NCI-H1694 treated with DMSO at 0.1 percent for 48 hours (cell line): Measurements from ENCODE around the gene TTLL11.

Source experiments
- DNase-seq: peaks from one replicate; lab custom pipeline; 2025; lab: John Stamatoyannopoulos, UW

The TTLL11 gene

DNA sequence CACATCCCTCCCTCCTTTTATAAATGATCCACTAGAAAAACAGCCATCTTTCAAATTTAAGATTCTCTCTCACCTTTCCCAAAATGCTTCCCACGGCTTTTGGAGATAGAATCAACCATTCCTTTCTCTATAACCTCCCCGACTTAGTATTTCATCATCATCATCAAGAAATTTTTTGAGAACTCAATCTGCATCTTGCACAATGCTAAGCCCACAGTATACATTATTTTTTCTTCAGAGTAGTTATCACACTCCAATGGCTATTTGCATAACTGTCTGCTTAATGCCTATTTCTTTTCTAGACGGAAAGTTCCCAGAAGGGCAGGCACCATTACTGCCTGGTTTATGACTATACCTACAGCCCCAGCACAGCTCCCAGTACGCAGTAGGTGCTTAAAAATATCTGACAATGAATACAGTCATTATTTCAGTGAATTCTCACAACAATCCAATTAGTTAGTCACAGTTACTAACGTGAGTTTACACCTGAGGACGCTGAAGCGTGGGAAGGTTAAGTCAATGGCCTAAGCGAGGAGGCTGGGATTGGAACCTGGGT lies 212.7 kb downstream of the TTLL11 start:
- DNase-seq = no peak

DNA sequence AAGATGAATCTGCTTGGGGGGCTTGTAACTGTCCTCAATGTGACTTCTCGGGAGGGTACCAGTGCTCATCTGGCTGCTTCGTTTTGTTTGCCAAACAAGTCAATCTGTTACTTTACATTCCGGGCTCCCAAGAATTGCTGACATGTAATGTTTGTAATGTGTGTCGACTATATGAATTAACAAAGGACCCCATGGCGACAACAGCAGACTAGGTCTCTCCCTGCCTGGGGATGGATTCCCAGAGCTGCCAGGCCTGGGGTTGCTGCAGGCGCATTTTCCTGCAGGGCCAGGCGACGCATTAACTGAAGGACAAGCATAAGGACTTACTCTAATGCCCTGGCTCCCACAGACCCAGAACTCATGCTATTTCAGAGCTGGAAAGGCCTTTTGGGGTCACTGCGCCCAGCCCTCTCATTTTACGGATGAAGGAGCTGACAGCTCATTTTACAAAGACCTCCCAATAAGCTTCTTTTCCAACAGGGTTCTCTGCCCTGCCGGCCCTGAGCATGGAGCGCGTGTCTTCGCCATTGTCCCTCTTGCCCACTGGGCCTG lies 214.8 kb downstream of the TTLL11 start:
- peak; percentile 27 for DNase-seq

DNA sequence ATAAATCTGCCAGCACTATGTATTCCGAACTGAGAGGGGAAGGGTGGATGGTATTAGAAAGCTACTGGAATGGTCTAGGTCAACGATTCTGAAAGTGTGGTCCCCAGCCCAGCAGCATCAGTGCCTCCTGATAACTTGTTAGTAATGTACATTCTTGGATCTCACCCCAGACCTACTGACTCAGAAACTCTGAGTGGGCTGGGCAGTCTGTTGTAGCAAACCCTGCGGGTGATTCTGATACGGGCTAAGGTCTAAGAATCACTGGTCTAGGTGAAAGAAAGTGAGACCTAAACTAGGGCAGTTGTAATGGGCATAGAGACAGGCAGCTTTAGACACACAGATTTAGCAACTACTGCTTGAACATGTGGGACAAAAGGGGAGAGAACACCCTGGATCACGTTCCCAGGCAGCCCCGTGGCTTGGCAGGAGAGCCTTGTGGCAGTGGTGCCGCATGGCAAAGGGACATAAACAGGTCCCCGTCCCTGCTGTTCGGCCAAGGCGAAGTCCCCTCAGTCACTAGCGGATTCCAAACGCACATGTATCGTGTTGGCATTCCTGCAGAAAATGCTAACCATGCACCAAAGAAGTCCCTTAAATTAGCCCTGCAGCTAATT lies 216.3 kb downstream of the TTLL11 start:
- no peak for DNase-seq

DNA sequence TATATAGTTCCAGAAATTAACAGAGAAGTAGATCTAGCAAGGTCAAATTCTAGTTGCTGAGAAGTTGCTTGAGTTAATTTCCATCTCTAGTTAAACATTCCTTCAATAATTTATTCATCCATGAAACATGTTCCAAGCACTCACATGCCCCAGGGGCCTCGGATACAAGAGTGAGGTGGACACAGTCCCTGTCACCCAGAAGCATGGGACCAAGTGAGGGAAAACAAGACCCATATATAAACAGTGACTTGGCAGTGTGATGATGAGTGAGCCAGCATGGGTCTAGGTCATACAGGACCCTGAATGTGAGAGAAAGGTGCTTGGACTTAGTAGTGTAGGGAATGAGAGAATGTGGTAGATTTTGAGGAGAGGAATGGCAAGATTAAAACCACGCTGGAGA lies 216.9 kb downstream of the TTLL11 start:
- no peak for DNase-seq

DNA sequence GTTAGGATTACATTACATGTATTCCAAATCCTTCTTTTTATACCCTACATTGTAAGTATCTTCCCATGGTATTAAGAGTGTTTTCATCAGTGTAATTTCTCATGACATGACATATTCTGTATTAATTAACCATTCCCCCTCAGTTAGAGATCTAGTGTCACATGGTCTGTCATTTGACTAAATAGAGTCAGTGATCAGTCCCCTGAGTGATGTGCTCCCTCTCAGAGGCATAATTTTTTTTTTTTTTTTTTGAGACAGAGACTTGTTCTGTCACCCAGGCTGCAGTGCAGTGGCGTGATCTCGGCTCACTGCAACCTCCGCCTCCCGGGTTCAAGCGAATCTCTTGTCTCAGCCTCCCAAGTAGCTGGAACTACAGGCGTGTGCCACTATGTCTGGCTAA lies 218.6 kb downstream of the TTLL11 start:
- DNase-seq = no peak

DNA sequence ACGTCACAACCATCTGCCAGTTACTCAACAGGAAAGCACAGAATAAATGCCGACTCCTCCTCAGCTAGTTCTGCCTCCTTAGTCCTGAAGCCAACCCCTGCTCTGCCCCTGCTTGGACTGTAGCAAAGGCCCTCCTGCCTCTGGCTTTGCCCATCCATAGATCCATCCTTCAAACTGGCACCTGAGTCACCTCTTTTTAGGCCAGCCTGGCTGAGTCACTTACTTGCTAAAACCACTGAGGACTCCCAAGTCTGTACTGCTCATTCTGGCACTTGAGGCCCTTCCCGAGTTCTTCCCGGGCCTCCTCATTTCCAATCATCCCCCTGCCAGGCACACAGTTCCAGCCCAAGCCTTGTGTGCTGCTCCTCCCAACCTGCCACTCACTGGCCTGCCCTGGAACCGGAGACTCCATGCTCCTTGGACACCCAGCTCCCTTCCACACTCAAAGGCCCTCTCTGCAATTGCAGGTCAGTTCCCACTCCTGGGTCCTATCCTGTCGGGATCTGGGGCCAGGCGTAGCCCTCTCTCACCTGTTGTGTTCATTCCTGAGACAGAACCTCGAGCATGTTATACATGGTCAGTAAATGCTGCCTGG lies 221.6 kb downstream of the TTLL11 start:
- DNase-seq = no peak

DNA sequence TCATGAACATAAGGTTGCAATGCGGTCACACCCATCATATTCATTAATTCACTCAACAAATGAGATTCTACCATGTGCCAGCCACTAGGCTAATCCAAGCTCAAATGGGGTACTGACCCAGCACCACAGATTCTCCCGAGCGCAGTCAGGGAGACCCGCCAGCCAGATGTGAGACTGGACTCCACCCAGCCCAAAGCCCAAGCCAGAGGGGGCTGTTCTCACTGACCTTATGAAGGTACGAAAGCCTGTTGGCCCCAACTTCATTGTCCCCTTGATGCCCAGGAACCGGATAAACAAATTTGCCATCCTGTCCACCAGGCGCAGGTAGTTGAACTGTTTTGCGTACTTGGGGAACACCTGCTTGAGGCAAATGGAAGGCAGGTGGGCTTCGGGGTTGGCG lies 222.8 kb downstream of the TTLL11 start:
- DNase-seq = no peak

DNA sequence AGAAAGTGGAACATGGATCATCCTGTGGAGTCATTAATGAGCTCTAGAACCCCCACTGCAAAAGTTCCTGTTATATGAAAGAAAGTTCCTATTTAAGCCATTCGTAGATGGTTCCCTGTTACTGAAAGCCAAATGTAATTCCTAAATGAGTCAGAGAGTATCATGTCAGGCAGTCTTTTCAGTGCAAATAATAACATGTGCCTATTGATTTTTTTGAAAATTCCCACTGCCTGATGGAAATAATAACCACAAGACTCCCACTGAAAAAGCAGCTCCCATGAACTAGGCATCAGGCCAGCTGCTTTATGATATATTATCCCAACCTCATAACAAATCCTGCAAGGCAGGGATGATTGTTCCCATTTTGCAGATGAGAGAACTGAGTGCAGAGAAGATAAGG lies 224.5 kb downstream of the TTLL11 start:
- no peak for DNase-seq

DNA sequence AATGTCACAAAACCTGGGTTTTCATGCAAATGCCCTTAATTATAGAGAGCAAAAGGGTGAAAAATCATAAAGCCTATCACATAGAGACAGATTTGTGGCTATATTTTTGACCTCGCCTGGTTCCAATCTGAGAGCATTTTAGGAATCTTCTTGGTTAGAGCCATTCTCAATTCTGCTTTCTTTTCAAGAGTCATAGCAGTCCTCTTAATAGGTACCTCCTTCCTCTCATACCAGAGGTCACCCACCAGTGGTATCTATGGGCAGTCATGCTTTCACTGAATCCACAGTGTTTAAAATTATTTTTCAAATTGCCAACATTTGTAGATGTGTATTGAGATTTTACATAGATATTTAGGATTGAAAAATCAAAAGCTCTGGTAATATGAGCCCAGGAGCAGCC lies 226.2 kb downstream of the TTLL11 start:
- DNase-seq = no peak

DNA sequence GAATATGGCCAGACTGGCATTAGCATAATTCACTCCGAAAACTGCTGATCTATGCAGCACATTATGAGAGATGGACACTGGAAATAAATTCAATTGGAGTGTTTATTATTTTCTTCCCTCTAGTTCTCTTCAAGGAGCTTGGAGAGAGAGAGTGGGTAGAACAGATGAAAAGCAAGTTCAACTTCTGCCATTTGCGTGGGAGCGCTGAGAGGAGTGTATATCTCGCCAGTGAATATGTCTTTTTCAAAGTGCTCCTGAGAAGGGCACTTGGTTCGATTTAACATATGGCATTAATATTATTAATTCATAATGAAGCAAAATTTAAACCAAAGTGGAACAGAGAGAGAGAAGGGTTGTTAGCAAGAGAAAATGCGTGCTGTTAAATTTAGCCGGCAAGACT lies 227.2 kb downstream of the TTLL11 start:
- DNase-seq = no peak

DNA sequence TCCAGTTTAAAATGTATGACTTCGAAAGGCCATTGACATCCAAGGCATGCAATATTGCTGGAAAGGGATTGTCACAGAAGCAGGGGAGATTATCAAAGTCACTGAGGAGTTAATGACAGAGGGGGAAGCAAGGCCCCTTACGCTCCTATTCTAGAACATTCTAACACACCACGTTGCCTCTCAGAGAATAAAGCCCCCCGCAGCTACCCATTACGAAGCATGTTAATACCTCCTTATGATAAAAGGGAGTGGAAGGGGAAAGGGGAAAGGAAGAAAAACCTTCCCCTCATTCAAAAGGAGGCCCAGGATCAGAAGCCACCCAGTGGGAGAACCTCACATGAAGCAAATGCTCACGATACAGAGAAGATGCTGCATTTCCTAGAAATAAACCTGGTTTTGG lies 228.0 kb downstream of the TTLL11 start:
- no peak for DNase-seq

DNA sequence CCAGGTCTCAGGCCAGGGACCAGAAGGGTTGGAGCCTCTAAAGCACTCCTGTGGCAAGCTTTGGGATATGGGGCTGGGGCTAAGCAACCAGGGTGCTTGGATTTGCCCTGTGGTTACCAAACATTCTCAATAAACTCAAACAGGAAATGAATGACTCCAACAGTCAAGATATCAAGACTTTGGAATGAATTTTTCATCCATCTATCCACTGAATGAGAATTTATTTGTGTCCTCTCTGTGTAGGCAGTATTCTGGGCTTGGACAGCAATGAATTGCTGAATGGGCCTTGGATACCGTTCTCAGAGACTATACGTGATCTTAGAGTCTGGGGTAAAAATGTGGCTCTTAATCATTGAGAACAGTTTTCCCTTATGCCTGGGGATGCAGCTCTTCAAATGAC lies 229.2 kb downstream of the TTLL11 start:
- DNase-seq = no peak

DNA sequence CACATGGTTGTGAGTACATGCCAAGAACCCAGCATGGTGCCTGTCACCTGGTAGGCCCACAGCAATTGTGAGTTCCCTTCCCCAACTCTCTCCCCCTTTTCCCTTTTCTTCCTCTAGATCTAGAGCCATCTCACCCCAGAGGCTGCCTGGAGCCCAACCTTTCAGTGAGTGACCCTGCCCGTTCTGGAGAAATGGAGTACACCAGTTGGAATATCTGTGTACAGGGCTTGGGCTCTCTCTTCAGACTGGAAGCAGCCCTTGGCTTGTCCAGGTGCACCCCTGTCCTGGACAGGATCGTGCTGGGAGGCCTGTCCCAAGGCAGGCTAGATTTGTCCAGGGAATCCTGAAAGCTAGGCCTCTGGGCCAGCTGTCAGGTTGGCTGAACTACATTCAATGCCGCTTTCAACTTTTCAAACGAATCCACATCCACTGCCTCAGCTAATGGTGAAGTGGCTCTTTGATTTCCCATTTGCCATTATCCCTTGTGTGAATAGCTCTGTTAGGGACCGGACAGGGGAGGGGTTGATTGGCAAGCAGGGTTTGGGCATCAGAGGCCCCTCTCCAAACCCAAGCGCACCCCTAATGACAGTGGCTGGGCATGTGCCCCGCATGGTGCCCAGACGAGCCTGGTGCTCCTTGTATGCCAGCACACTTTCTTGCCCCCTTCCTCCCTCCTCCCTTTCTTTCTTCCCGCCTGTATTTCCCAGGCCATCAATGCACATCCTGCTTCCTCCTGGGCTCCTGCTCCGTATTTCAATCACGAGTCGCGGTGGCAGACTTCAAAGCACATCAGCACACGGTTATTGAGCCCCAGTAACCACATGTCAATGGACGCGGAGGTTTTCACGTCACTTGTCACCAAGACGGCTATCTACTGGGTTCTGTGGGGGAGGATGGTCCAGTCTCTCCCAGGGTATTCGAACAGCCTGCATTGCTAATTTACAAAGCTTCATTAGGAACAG lies 230.5 kb downstream of the TTLL11 start:
- no peak for DNase-seq

DNA sequence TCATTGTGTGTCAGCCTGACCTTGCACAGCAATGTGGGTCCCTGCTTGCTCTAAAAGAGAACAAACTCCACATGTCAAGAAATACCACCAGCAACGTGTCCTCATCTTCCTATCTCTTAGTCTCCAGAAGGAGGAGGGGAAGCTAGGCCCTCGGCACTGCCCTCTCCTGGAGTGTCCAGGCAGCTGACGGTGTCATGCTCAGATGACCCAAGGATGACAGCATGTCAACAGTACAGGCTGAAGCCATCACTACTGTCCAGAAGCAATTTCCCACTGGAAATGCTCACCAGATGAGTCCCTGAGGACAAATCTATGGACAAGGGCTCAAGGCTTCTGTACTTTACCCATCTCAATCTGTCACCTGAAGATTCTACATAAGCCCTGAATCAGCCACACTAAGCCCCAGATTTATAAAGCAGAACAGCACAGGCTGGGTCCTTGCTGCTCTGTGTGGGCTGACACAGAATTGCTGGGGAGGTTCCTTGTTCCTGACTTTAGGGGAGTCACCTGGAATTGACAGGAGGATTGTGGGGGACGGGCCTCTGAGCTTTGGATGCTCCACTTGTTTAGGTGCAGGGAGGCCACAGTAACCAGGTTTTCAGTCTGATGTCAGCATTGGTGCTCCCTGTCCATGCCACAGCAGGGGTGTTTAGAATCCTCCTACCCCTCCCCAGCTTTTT lies 231.5 kb downstream of the TTLL11 start:
- DNase-seq = no peak

DNA sequence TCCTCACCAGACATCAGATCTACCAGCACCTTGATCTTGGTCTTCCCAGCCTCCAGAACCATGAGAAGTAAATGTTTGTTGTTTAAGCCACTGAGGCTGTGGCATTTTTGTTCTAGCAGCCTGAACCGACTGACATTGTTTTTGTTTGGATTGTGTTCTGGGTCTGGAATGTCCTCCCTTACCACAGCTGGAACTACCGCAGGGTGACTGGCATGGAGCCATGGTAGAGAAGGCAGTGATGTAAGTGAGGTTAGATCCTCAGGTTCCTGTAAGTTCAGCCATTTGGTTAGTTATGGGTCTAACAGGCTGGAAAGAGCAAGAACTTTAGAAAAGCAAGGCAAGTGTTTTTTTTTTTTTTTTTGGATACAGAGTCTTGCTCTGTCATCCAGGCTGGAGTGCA lies 232.4 kb downstream of the TTLL11 start:
- no peak for DNase-seq

DNA sequence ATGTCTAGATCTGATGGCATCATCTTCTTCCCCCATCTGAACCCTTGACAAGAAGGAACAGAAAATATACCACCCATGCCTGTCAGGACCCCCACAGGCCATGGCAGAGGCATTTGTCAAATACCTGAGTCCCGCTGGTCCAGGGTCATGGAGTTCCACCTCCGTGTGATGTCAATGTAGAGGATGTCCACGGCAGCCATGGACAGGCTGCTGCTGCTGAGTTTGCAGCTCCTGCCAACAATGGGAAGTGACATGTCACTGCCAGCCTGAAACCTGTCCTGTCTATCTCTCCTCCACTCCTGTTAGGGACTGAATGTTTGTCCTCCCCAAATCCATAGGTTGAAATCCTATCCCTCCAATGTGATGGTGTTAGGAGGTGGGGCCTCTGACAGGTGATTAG lies 232.9 kb downstream of the TTLL11 start:
- no peak for DNase-seq

DNA sequence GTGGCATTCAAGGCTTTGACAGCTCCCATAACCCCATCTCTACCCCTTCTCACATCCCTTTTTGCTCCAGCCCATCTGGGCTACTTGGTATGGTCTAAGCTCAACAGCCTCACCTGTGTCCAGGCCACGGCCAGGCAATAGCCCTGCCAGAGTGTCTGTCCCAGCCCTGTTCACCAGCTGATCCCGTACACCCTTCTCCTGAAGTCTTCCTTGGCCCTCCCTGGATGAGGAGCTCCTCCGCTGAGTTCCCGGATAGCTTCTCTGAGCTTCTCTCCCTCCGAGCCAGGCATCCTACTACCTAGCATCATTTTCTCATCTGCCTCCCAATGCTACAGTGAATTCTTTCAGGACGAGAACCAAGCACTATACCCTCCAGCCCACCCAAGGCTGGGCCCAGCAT lies 233.5 kb downstream of the TTLL11 start:
- DNase-seq = no peak

DNA sequence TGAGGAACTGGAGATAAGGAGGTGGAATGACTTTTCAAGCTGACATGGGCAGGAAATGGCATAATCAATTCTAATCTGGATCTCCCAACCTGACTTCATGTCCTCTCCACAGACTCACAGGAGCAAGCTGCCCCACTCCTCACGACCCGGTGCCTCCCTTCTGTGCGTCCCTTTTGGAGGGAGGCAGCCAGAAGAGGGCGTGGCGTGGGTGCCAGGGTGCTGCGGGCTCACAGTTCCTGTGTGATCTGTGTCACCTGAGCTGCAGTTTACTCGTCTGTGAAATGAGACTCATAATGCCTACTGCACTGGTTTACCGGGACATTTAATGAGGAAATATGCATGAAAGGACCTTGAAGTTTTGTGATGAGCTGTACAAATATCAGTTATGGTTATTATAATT lies 234.3 kb downstream of the TTLL11 start:
- DNase-seq = no peak

DNA sequence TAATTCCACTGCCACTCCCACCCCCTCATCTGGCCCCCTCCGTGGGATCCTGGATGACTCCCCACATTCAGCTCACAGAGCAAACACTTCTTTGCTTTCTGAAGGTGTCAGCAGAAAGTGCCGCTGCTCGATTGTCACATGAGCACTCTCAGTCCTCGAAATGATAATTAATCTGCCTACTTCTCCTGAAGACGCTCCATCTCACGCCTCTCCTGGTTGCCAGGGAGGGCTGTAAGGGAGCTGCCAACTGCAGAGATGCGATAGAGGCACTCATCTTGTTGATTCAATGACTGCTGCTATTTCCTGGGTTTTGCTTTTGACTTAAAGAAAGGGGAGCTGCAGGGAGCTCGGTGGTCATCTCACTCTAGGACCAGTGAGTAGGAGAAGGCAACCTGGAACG lies 235.2 kb downstream of the TTLL11 start:
- no peak for DNase-seq

DNA sequence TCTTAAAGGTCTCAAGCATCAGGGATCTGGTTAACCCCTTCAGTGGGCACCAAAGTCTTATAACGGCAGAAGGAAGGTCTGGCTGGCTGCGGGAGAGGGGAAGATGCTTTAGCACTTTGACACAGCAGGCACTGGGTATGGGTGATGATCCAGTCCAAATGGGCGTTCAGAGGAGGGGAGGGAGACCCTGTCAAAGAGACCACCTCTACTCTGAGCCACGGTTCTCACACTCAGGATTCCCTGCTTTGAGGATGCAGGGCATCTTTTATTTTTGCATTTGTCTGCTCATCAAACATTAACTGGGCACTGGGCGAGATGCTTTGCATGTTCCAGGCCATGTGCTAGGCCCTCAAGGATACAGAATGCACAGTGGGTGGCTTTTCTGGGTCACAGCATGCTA lies 237.6 kb downstream of the TTLL11 start:
- DNase-seq = no peak

DNA sequence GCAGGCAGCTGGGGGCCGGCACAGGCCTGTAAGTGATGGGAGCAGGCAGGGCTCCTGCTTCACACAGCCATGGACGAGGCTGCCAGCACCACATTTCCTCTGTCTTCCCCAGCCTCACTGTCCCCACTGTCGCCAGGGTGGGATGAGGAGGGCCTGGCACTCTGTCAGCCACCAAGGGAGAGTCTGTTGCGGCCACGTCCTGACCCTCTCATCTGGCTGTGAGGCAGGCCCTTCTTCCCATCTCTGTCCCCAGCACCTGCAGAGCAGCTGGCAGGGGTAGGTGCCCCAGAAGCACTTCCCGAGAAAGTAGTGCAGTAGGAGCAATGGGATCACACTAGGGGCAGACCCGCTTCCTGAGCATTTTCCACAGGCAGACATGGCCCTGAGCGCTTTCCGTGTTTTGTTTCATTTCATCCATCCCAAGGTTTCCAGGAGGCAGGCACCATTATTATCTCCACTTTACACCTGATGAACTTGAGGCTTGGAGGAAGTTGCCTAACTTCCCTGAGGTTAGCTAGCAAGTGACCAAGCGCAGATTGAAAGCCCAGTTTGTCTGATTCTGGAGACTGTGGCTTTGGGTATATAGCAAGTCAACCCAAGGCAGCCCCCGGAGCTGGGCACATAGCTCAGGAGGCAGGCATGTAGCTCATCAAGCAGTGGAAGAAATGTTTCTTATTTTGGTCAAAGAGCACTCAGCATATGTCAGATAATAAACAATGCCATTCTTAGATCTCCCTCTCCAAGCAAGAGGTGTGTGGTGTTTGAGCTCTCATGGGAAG lies 239.3 kb downstream of the TTLL11 start:
- DNase-seq = no peak
